Hippocampal formation (tissue), 2 donors: ENCODE data around the gene PRRG2.

ENCODE experiments used
- DNase-seq, 2 donors: peaks; one replicate each; lab custom pipeline; 2025; lab: John Stamatoyannopoulos, UW

Gene PRRG2

DNA sequence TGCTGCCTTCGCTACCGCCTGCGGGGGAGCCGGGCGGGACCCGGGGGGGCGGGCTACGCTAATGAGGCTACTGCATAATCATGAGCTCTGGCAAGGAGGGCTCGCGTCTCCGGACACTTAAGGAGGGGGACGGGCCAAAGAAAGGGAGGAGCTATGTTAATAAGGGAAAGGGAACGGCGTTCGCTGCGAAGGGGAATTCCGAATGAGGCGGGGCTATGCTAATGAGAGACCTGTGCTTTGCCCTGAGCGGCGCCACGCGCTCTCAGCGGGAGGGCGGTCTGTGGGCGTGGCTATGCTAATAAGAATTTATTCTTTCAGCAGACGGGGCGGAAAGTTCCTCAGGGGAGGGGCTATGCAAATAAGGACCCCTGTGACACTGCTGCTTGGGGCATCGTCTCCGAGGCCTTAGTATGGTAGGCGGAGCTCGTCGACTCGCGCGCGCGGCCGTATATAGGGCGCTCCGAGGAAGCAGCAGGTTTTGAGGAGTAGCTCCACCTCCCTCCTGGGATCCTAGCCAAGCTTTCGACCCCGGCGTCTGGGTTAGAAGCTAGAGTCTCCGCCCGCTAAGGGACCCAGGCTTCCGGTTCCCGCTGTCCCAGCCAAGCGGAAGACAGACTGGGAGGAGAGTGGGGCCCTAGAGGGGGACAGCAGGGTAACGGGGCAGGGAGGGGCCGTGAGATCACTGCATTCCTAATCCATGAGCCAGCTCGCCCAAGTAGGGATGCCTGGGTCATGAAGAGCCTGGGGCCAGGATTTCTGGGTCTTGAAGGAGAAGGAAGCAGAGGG, 59.2 kb downstream of the PRRG2 start, which contains the start of gene RRAS:
TSS of gene RRAS (minus strand) at position 31 of the 786 bp plus-strand sequence. CDS start 45 bp downstream, outside the sequence.
- DNase-seq, result peak; percentile 98 to 99
